ENCODE data around the gene FBXO10. TPM values are rescaled to one million over a fixed set of nuclear protein-coding genes. Genes with fewer than 3 reads are reported as not detected.

FBXO10 gene
- total RNA-seq, 4 donors from 2014 or later, result 5.7 to 11.4 (median 9.2) TPM

DNA sequence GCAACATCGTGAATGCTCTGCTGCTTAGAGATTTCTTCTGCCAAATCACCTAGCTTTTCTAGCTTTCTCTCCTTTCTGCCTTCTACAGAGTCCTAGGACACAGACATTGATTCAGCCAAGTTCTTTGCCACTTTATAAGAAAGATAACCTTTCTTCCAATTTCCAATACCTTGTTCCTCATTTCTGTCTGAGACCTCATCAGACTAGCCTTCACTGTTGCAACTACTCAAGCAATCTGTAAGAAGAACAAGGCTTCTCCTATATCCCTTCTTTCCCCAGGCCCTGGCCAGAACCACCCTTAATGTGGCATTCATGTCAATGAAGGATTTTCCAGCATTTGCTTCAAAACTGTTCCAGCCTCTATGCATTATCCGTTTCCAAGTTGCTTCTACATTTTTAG is 24.3 kb downstream of the FBXO10 start:
- H3K27ac ChIP-seq, result no peak overlapping the region
- no peak overlapping the region for H3K4me3 ChIP-seq
- peaks cover 0 to 16% (median 0%) of the 10 kb centered on the region in 3 donors for H3K36me3 ChIP-seq
- no peaks in the 10 kb centered on the region for H3K27me3 ChIP-seq
- H3K4me1 ChIP-seq, result no peaks in the 10 kb centered on the region
- no peaks in the 10 kb centered on the region for H3K9me3 ChIP-seq
- DNase-seq (ENCODE audit: low spot score in 2 of 2), result no peak
- 77 to 78% methylated on average over 2 of the region's 2 CpGs for WGBS, 2 donors
- TF ChIP-seq POLR2A (IDR thresholded peaks at IDR 0.05) (no peak), EP300 (IDR thresholded peaks at IDR 0.05) (no peak)
- TF ChIP-seq, protein P1, sequence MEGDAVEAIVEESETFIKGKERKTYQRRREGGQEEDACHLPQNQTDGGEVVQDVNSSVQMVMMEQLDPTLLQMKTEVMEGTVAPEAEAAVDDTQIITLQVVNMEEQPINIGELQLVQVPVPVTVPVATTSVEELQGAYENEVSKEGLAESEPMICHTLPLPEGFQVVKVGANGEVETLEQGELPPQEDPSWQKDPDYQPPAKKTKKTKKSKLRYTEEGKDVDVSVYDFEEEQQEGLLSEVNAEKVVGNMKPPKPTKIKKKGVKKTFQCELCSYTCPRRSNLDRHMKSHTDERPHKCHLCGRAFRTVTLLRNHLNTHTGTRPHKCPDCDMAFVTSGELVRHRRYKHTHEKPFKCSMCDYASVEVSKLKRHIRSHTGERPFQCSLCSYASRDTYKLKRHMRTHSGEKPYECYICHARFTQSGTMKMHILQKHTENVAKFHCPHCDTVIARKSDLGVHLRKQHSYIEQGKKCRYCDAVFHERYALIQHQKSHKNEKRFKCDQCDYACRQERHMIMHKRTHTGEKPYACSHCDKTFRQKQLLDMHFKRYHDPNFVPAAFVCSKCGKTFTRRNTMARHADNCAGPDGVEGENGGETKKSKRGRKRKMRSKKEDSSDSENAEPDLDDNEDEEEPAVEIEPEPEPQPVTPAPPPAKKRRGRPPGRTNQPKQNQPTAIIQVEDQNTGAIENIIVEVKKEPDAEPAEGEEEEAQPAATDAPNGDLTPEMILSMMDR (IDR thresholded peaks at IDR 0.05), result no peak

DNA sequence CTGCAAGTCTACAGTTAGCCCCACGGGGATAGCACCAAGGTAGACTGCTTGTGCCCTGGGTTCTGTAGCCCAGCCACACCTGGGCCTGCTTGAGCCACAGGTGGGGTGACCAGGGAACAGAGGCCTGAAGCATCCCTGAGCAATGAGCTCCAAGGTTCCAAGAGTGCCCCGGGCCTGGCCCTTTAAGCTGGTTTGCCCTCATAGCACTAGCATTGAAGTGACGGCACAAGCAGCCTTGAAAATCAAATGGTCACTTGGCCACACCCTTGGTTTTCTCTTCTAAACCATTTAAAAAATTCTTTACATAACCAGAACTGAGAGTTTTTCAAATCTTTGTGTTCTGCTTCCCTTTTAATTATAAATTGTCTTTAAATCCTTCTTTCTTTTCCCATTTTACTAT is 24.7 kb downstream of the FBXO10 start:
- TF ChIP-seq POLR2A (IDR thresholded peaks at IDR 0.05), result no peak
- TF ChIP-seq EP300 (IDR thresholded peaks at IDR 0.05), result no peak
- TF ChIP-seq, protein P1 (IDR thresholded peaks at IDR 0.05), result no peak
- H3K27me3 ChIP-seq, result no peaks in the 10 kb centered on the region
- 72 to 91% methylated on average over 3 of the region's 3 CpGs for WGBS, 2 donors
- no peaks in the 10 kb centered on the region for H3K9me3 ChIP-seq
- H3K4me1 ChIP-seq, result no peaks in the 10 kb centered on the region
- no peak for DNase-seq (ENCODE audit: low spot score in 2 of 2)
- H3K4me3 ChIP-seq, result no peak overlapping the region
- H3K27ac ChIP-seq, result no peak overlapping the region
- peaks cover 0 to 12% (median 0%) of the 10 kb centered on the region in 3 donors for H3K36me3 ChIP-seq

DNA sequence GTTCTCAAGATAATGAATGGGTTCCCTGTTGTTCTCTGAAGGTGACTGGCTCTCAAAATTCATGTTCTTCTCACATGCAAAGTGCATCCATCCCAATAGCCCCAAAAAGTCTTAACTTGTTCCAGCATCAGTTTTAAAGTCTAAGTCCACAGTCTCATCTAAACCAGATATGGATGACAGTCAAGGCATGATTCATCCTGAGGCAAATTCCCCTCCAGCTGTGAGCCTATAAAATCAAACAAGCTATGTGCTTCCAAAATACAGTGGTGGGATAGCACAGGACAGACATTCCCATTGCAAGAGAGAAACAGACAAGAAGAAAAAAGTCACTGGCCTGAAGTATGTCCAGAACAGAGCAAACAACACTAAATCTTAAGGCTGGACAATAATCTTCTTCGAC is 25.4 kb downstream of the FBXO10 start:
- Histone ChIP-seq H3K27me3 (no peaks in the 10 kb centered on the region), H3K4me3 (no peak overlapping the region), H3K4me1 (no peaks in the 10 kb centered on the region), H3K9me3 (no peaks in the 10 kb centered on the region), H3K27ac (no peak overlapping the region), H3K36me3 (peaks cover 0 to 11% (median 0%) of the 10 kb centered on the region in 3 donors)
- DNase-seq (ENCODE audit: low spot score in 2 of 2), result no peak
- WGBS, 2 donors, result 90% methylated on average over 1 of the region's 1 CpG
- TF ChIP-seq, protein P1 (IDR thresholded peaks at IDR 0.05), result no peak
- TF ChIP-seq POLR2A (IDR thresholded peaks at IDR 0.05) (no peak), EP300 (IDR thresholded peaks at IDR 0.05) (no peak)

DNA sequence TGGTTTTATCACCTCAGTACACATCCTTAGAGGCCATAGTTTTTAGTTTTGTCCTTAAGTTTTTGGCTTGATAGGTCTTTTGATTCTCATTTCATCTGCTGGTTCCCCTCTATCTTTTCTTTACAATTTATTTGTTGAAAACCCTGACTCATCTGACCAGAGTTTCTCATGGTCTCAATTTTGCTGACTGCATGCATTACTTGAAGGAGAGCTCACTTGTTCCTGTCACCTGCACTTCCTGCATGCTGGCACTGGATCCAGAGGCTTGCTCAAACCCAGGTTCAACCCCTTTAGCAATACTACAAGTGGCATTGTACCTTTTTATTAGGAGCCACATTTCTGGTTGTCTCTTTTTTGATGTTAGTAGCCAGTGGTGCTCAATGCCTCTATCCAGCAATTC is 26.7 kb downstream of the FBXO10 start:
- DNase-seq (ENCODE audit: low spot score in 2 of 2), result no peak
- Histone ChIP-seq H3K4me3 (no peak overlapping the region), H3K36me3 (peaks cover 0 to 11% (median 0%) of the 10 kb centered on the region in 3 donors), H3K9me3 (no peaks in the 10 kb centered on the region), H3K27me3 (no peaks in the 10 kb centered on the region), H3K4me1 (no peaks in the 10 kb centered on the region), H3K27ac (no peak overlapping the region)
- TF ChIP-seq POLR2A (IDR thresholded peaks at IDR 0.05) (no peak), EP300 (IDR thresholded peaks at IDR 0.05) (no peak)
- TF ChIP-seq, protein P1 (IDR thresholded peaks at IDR 0.05), result no peak

- H3K9me3 ChIP-seq, result no peaks in the 10 kb centered on the region
- 94 to 95% methylated on average over 5 of the region's 5 CpGs for WGBS, 2 donors
- DNase-seq (ENCODE audit: low spot score in 2 of 2), result no peak
- H3K4me1 ChIP-seq, result no peaks in the 10 kb centered on the region
- TF ChIP-seq, protein P1 (IDR thresholded peaks at IDR 0.05), result no peak
- no peak for TF ChIP-seq POLR2A (IDR thresholded peaks at IDR 0.05)
- TF ChIP-seq EP300 (IDR thresholded peaks at IDR 0.05), result no peak
- H3K27ac ChIP-seq, result no peak overlapping the region
- H3K4me3 ChIP-seq, result no peak overlapping the region
- no peaks in the 10 kb centered on the region for H3K27me3 ChIP-seq
- H3K36me3 ChIP-seq, result peaks cover 0 to 11% (median 0%) of the 10 kb centered on the region in 3 donors
These were observed 28.8 kb downstream of the FBXO10 start for GRCh38 chr9:37547328-37547878.

Data from tibial nerve (tissue), 4 donors.